Subcutaneous abdominal adipose tissue (tissue), 5 donors: Measurements from ENCODE around the gene APLP1.

ENCODE experiments used
- H3K27ac ChIP-seq: one replicate; pipeline ENCODE4 v1.7.0; 2013; ENCODE audit warnings: low read depth, mild to moderate bottlenecking, inconsistent platforms, low read length, moderate library complexity
- H3K27me3 ChIP-seq, 5 donors: one replicate each; pipeline ENCODE4 v1.7.0; 2013; ENCODE audit warnings: low read length in 5 of 5, inconsistent platforms in 1 of 5; ENCODE audit not compliant: control insufficient read depth in 5 of 5, insufficient read depth in 4 of 5
- H3K36me3 ChIP-seq, 5 donors: one replicate each; pipeline ENCODE4 v1.7.0; 2013; ENCODE audit warnings: low read length in 5 of 5; ENCODE audit not compliant: control insufficient read depth in 5 of 5, insufficient read depth in 5 of 5
- H3K4me1 ChIP-seq, 5 donors: one replicate each; pipeline ENCODE4 v1.7.0; 2013; ENCODE audit warnings: low read length in 5 of 5, mild to moderate bottlenecking in 3 of 5, moderate library complexity in 1 of 5; ENCODE audit not compliant: control insufficient read depth in 5 of 5, insufficient read depth in 5 of 5
- H3K4me3 ChIP-seq, 5 donors: one replicate each; pipeline ENCODE4 v1.7.0; 2013; ENCODE audit warnings: low read length in 5 of 5, low read depth in 1 of 5
- H3K9ac ChIP-seq, 5 donors: one replicate each; pipeline ENCODE4 v1.7.0; 2013; ENCODE audit warnings: low read length in 5 of 5, mild to moderate bottlenecking in 4 of 5, moderate library complexity in 3 of 5
- H3K9me3 ChIP-seq, 5 donors: one replicate each; pipeline ENCODE4 v1.7.0; 2013; ENCODE audit warnings: low read length in 5 of 5; ENCODE audit not compliant: control insufficient read depth in 5 of 5
- donor health status: healthy.
- donor health status: healthy.
- donor health status: healthy.
- donor health status: healthy.
- donor health status: healthy.

Gene APLP1

GRCh38 chr19:35928507-35928906 lies 60.1 kb downstream of the APLP1 start:
- H3K27me3 ChIP-seq: peaks cover 0 to 10% (median 0%) of the 10 kb centered on the region in 5 donors
- H3K9ac ChIP-seq: no peak overlapping the region
- H3K27ac ChIP-seq: no peak overlapping the region
- H3K4me1 ChIP-seq: peaks cover 4 to 9% (median 6%) of the 10 kb centered on the region in 5 donors
- no peaks in the 10 kb centered on the region for H3K36me3 ChIP-seq
- no peak overlapping the region for H3K4me3 ChIP-seq
- peaks cover 0 to 10% (median 8%) of the 10 kb centered on the region in 5 donors for H3K9me3 ChIP-seq
